GM23338 (cell line): Measurements from ENCODE around the gene RILPL1. TPM values are rescaled to one million over a fixed set of nuclear protein-coding genes. Genes with fewer than 3 reads are reported as not detected.

Source experiments
- ATAC-seq: fragments of 200-7000 bp; cut with Tn5 transposase; 3 replicates; pipeline ENCODE4 v1.9.1; 2020
- DNase-seq: peaks from one replicate; pipeline ENCODE4 v3.0.0-alpha.2; 2015; ENCODE audit warnings: low spot score
- H2AFZ ChIP-seq: fragments of 200-600 bp; sonication (generic); 2 replicates; pipeline ENCODE4 v1.8.0; 2016; ENCODE audit warnings: antibody characterized with exemption, mild to moderate bottlenecking, moderate library complexity
- H3F3A ChIP-seq: fragments of 200-600 bp; sonication (generic); replicated peaks from 2 replicates; pipeline ENCODE4 v1.8.0; 2017; ENCODE audit warnings: antibody characterized with exemption, mixed run types, low read depth
- H3K27ac ChIP-seq: fragments of 200-600 bp; sonication (generic); 2 replicates; pipeline ENCODE4 v1.6.1; 2016; ENCODE audit warnings: low read depth
- H3K27me3 ChIP-seq: fragments of 200-600 bp; sonication (generic); 2 replicates; pipeline ENCODE4 v1.8.0; 2016; ENCODE audit warnings: mild to moderate bottlenecking, mixed run types, moderate library complexity; ENCODE audit not compliant: insufficient read depth
- H3K36me3 ChIP-seq: fragments of 200-600 bp; sonication (generic); 2 replicates; pipeline ENCODE4 v1.8.0; 2016; ENCODE audit warnings: mild to moderate bottlenecking; ENCODE audit not compliant: insufficient read depth
- H3K4me1 ChIP-seq: fragments of 200-600 bp; sonication (generic); 2 replicates; pipeline ENCODE4 v1.8.0; 2016; ENCODE audit warnings: mild to moderate bottlenecking, moderate library complexity; ENCODE audit not compliant: insufficient read depth
- H3K4me2 ChIP-seq: fragments of 200-600 bp; sonication (generic); 2 replicates; pipeline ENCODE4 v1.7.1; 2017; ENCODE audit warnings: mixed run types
- H3K4me3 ChIP-seq: fragments of 200-600 bp; sonication (generic); 2 replicates; pipeline ENCODE4 v1.6.1; 2016; ENCODE audit warnings: mixed run types
- H3K79me2 ChIP-seq: fragments of 200-600 bp; sonication (generic); replicated peaks from 2 replicates; pipeline ENCODE4 v1.8.0; 2017; ENCODE audit warnings: mild to moderate bottlenecking; ENCODE audit not compliant: insufficient read depth
- H3K9me2 ChIP-seq: fragments of 200-600 bp; sonication (generic); 2 replicates; pipeline ENCODE4 v1.8.0; 2017; ENCODE audit not compliant: insufficient read depth
- H4K20me1 ChIP-seq: fragments of 200-600 bp; sonication (generic); replicated peaks from 2 replicates; pipeline ENCODE4 v1.8.0; 2017; ENCODE audit warnings: mild to moderate bottlenecking; ENCODE audit not compliant: insufficient read depth
- H3K27ac Mint-ChIP-seq: 2 replicates; pipeline ENCODE4 v1.8.0; 2020; ENCODE audit warnings: inconsistent platforms, mild to moderate bottlenecking, moderate library complexity, mixed read lengths
- H3K27me3 Mint-ChIP-seq: 3 replicates; pipeline ENCODE4 v1.8.0; 2022; ENCODE audit warnings: low read depth, mild to moderate bottlenecking, moderate library complexity, mixed read lengths, inconsistent platforms; ENCODE audit not compliant: insufficient read depth, poor library complexity
- H3K36me3 Mint-ChIP-seq: 3 replicates; pipeline ENCODE4 v1.8.0; 2021; ENCODE audit warnings: low read depth, mild to moderate bottlenecking, inconsistent platforms, moderate library complexity, mixed read lengths
- H3K4me1 Mint-ChIP-seq: 3 replicates; pipeline ENCODE4 v1.8.0; 2020; ENCODE audit warnings: mild to moderate bottlenecking, inconsistent platforms, mixed read lengths
- H3K4me3 Mint-ChIP-seq: 3 replicates; pipeline ENCODE4 v1.8.0; 2021; ENCODE audit warnings: moderate library complexity, mild to moderate bottlenecking, inconsistent platforms, mixed read lengths
- H3K9me3 Mint-ChIP-seq: 3 replicates; pipeline ENCODE4 v1.8.0; 2020; ENCODE audit warnings: moderate library complexity, mild to moderate bottlenecking, inconsistent platforms, mixed read lengths
- CTCF ChIP-seq, 2 experiments: fragments of 200-600 bp in 1 of 2; sonication (generic) in 1 of 2; conservative IDR thresholded peaks; 2 replicates each; pipeline versions ENCODE4 v1.5.1 to v1.6.1; 2016 to 2017; ENCODE audit warnings: antibody characterized with exemption in 2 of 2, low read depth in 2 of 2, mild to moderate bottlenecking in 2 of 2, moderate library complexity in 1 of 2
- EZH2 ChIP-seq: fragments of 200-600 bp; sonication (generic); IDR thresholded peaks from one replicate; pipeline ENCODE4 v1.8.0; 2017; ENCODE audit warnings: antibody characterized with exemption, mild to moderate bottlenecking, low read depth; ENCODE audit not compliant: unreplicated experiment
- EZH2phosphoT487 ChIP-seq: fragments of 200-600 bp; sonication (generic); IDR thresholded peaks from one replicate; pipeline ENCODE4 v1.8.1; 2018; ENCODE audit warnings: antibody characterized with exemption; ENCODE audit not compliant: unreplicated experiment
- JUNB ChIP-seq: IDR thresholded peaks from one replicate; pipeline ENCODE4 v1.6.1; 2016; ENCODE audit warnings: antibody characterized with exemption; ENCODE audit not compliant: unreplicated experiment
- REST ChIP-seq: IDR thresholded peaks from one replicate; pipeline ENCODE4 v1.6.1; 2018; ENCODE audit warnings: antibody characterized with exemption; ENCODE audit not compliant: unreplicated experiment
- ZNF462 ChIP-seq: fragments of 250-450 bp; sonication (Bioruptor Pico); IDR thresholded peaks from 2 replicates; pipeline ENCODE4 v1.5.0; 2020; ENCODE audit warnings: mild to moderate bottlenecking, moderate library complexity
- polyA plus RNA-seq: library from polyadenylated mRNA; unstranded; fragments of >200 nt; fragmentation: Nextera tagmentation; extraction: Ambion mirVana; gene quantifications from 2 replicates; pipeline ENCODE4 v1.2.1, GENCODE V29; 2016
- total RNA-seq: library from RNA; depleted of rRNA; stranded (reverse); fragments of >200 nt; shearing (Covaris generic); gene quantifications from 2 replicates; pipeline ENCODE4 v1.2.3, GENCODE V29; 2014

RILPL1 gene
- total and polyA plus RNA-seq, 2 experiments from 2014 or later = 3.9 to 7.9 TPM

GRCh38 chr12:123469978-123470377 is 63.5 kb downstream of the RILPL1 start (continued):
- no peak for TF ChIP-seq JUNB
- no peak for TF ChIP-seq REST

GRCh38 chr12:123468786-123469185 is 64.7 kb downstream of the RILPL1 start:
- Histone ChIP-seq H3K4me3 (no peak overlapping the region), H3K79me2 (no peaks in the 10 kb centered on the region; the same call in 1 of the 2 replicates), H3K36me3 (no peaks in the 10 kb centered on the region), H3K4me1 (no peaks in the 10 kb centered on the region), H3K4me2 (no peak overlapping the region), H3F3A (no peaks in the 10 kb centered on the region), H2AFZ (no peak overlapping the region), H3K27ac (no peak overlapping the region), H4K20me1 (no peaks in the 10 kb centered on the region; the same call in 1 of the 2 replicates), H3K27me3 (no peaks in the 10 kb centered on the region), H3K9me2 (no peaks in the 10 kb centered on the region)
- Mint-ChIP-seq H3K27me3 (peaks cover 9% of the 10 kb centered on the region), H3K4me3 (no peak overlapping the region), H3K9me3 (no peaks in the 10 kb centered on the region; the same call in 2 of the 3 replicates), H3K4me1 (no peaks in the 10 kb centered on the region), H3K27ac (no peak overlapping the region), H3K36me3 (peaks cover 13% of the 10 kb centered on the region)
- no peak for TF ChIP-seq EZH2phosphoT487
- TF ChIP-seq EZH2 = no peak
- peak; percentile 18 to 28; a peak in 2 of 4 replicates for TF ChIP-seq CTCF (conservative IDR thresholded peaks at IDR 0.05; ENCODE audit: low read depth in 2 of 2)
- TF ChIP-seq ZNF462 (CRISPR knock-in tag) = no peak
- ATAC-seq (peak; percentile 32; the same call in 2 of the 3 replicates), DNase-seq (no peak)
